ACHN (cell line): ENCODE results near the gene CDH10.

Experiments
- DNase-seq: peaks from one replicate; pipeline ENCODE4 v3.0.0-alpha.2; 2015
- in situ Hi-C: cut with HindIII; loops from 2 replicates; pipeline ENCODE4 v1.10.0; 2017; ENCODE audit warnings: low sequenced_read_pairs, low pct_ligation_motif_present, low pct_unique_long_range_greater_than_20kb

Gene CDH10

GRCh38 chr5:24615159-24615558 lies 29.6 kb downstream of the CDH10 start:
- in situ Hi-C loops, result no loop called here
- DNase-seq, result no peak

DNA sequence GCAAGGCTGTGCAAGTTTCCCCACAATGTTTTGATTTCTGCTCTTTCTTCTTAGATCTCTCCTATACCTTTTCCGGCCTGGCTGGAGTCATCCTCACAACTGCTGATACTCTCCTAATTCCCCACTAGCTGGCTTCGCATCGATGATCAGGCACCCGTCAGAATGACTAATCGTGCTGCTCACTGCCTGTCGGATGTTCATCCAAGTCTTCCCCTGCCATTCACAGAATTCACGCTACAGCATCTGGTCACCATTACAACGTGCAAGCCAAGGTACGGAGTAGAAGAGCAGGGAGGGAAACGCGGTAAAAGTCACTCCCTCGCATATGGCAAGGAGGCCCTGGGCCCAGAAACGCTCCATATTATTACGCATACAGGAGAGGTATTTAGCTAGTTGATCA lies 35.1 kb downstream of the CDH10 start:
- in situ Hi-C loops, result no loop called here

GRCh38 chr5:24606971-24607370 lies 37.8 kb downstream of the CDH10 start:
- in situ Hi-C loops, result no loop called here

More for the DNA sequence above, 35.1 kb downstream of the CDH10 start:
- DNase-seq, result peak; percentile 73

GRCh38 chr5:24602188-24602587 lies 42.6 kb downstream of the CDH10 start:
- in situ Hi-C loops, result no loop called here
- DNase-seq, result no peak

More at GRCh38 chr5:24606971-24607370, 37.8 kb downstream of the CDH10 start:
- DNase-seq, result no peak

DNA sequence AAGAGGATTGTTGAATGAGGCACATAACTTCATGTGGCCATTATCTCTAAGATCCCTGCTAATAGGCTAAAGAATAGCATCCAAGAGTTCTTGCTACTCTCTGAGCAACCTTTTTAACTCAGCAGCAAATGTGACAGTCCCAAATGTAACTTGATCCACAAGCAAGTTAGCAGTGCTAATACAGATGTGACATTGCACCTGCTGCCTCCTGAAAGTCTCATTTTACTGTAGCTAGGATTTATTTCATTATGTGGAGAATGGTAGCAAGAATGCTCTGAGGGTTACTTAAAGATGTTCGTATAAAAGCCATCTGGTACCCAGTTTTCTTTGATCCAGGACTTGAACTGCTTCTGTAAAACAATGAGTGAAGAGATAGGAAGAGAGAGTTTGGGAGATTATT lies 45.8 kb downstream of the CDH10 start:
- in situ Hi-C loops, result no loop called here
- no peak for DNase-seq

DNA sequence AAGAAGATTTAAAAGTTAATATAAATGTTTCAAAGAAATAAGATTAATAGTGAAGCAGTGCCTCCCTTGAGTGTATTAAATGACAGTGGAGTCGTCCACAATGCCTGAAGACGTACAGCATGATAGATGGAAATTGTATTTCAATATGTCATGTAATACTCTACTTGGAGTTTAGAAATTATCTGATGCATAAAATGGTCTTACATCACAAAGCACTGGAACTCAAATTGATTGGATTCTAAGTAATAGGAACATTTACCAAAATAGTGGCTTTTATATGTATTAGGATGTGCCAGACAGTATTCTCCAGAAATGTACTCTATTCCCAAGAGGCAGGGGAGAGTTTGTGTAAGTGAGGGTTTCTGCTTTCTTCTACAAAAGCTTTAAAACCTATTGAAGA lies 49.4 kb downstream of the CDH10 start:
- DNase-seq, result no peak
- in situ Hi-C loops, result no loop called here

GRCh38 chr5:24591426-24591825 lies 53.4 kb downstream of the CDH10 start:
- in situ Hi-C loops, result no loop called here
- no peak for DNase-seq

DNA sequence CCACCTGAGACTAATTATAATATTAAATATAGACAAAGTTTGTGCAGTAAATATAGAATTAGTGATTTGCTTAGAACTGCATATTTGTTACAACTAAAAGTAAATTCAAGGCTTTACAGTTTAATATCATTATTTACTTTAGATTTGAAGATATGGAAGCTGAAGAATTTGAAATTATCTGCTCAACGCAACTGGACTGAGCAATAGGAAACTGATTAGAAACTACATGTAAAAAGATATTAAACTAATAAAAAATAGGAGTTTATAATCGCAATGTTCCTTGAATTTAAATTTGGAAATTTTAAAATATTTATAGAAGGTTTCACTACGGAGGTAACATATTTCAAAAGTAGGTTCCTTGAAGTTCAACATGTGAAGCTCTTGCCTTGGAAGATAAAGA lies 55.2 kb downstream of the CDH10 start:
- in situ Hi-C loops, result no loop called here
- no peak for DNase-seq

- in situ Hi-C loops, result no loop called here
- no peak for DNase-seq
These were observed 59.0 kb downstream of the CDH10 start for GRCh38 chr5:24585751-24586150.

GRCh38 chr5:24571302-24571701 lies 73.5 kb downstream of the CDH10 start:
- DNase-seq, result no peak
- in situ Hi-C loops, result no loop called here

GRCh38 chr5:24566933-24567332 lies 77.8 kb downstream of the CDH10 start:
- DNase-seq, result no peak
- in situ Hi-C loops, result no loop called here

DNA sequence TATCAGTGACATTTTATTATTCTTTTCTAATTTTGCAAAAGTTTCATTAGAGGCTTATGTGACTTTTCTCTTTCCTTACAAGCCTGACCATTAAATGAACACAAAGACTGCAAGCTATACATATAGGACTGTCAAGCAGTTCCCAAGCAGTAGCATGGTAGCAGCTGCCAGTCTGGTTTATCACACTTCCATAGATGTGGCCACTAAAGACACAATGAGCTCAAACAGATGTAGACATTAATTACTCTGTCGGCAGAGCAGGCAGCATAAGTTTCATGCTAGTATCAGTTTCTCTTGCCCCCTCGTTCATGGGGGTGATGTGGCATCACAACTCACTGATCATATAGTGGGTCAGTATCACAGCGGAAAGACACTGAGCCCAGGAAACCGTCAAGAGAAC lies 89.5 kb downstream of the CDH10 start:
- DNase-seq, result no peak
- in situ Hi-C loops, result no loop called here

GRCh38 chr5:24547132-24547531 lies 97.6 kb downstream of the CDH10 start:
- DNase-seq, result no peak

GRCh38 chr5:24539613-24540012 lies 105.2 kb downstream of the CDH10 start:
- in situ Hi-C loops, result no loop called here
- DNase-seq, result no peak

More at GRCh38 chr5:24547132-24547531, 97.6 kb downstream of the CDH10 start:
- in situ Hi-C loops, result no loop called here

DNA sequence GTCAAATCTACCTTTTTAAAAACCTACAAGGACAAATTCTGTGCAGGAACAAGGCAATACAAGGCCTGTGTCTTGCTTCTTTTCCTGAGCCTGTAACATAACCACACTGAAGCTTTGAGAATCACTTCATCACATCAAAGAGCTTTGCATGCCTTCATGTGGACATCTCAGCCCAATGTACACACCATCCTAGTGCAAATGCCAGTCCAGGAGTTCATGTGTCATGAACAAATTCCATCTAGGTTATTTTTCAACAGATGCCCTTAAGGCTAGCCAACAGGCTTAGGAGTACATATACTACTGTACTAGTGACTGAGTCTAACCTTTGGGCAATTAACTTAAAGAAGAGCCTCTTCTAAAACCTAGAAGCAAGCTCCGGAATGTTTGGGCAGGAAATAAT lies 106.4 kb downstream of the CDH10 start:
- DNase-seq, result no peak
- in situ Hi-C loops, result no loop called here

GRCh38 chr5:24535646-24536045 lies 109.1 kb downstream of the CDH10 start:
- DNase-seq, result peak; percentile 14
- in situ Hi-C loops, result no loop called here

GRCh38 chr5:24530906-24531305 lies 113.9 kb downstream of the CDH10 start:
- in situ Hi-C loops, result no loop called here
- no peak for DNase-seq

GRCh38 chr5:24525414-24525813 lies 119.4 kb downstream of the CDH10 start:
- no peak for DNase-seq
- in situ Hi-C loops, result no loop called here

- in situ Hi-C loops, result no loop called here
These were observed 132.4 kb downstream of the CDH10 start for GRCh38 chr5:24512423-24512822.

DNA sequence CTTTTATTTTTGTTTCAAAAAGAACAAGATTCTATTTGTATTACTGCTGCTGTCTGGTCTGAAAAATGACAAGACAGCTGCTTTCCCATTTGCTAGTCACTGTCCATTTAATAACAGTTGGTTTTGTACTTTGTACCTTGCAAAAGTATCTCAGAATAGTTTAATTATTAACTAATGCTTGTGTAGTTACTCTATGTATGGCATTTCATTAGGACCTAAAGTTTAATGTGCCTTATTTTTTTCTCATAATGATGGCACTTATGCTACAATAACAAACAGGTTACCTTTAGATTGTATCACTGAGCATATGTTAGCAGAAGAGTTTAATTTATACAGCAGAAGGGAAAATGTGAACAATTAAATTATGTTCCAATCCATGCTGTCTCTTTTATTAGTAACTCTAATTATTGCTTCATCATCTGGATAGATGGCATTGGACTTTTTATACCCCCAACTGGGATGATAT lies 134.2 kb downstream of the CDH10 start:
- DNase-seq, result peak; percentile 41
- in situ Hi-C loops, result no loop called here

More at GRCh38 chr5:24512423-24512822, 132.4 kb downstream of the CDH10 start:
- DNase-seq, result no peak

DNA sequence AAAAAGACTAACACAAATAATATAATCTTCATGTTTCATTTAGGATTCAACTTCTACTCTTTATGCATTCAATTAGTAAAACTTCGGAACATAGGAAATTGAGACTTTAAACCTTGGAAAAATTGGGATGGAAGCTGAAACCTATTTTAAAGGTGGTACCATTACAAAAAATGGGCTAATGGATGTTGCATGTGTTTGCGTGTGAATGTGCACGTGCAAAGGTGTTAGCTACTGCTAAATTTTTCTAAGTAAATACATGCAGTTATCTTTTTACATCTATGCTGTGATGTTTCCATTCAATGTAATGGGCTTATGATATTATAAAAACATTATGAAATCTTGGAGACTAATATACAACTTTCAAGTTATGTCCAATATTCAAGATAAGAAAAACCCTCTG lies 134.8 kb downstream of the CDH10 start:
- no peak for DNase-seq
- in situ Hi-C loops, result no loop called here
